ENCODE data around the gene CAT.
"Not testable (repeated sequence)": the region's sequence is repeated elsewhere in the genome, so short reads cannot be mapped to it uniquely, and the experiment has no call there.

Gene CAT

GRCh38 chr11:34424826-34425225 is 13.9 kb upstream of the CAT start:
- not testable (repeated sequence) for H3K4me3 ChIP-seq (ENCODE audit: low read depth, low read length)

DNA sequence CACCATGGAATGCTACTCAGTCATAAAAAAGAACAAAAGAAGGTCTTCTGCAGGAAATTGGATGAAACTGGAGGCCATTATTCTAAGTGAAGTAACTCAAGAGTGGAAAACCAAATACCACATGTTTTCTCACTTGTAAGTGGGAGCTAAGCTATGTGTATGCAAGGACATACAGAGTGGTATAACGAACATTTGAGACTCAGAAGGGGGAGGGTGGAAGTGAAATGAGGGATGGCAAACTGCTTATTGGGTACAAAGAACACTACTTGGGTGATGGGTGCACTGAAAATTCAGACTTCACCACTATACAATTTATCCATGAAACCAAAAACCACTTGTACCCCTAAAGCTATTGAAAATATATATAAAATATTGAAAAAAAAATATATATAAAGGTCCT is 13.4 kb upstream of the CAT start:
- no peak overlapping the region for H3K4me3 ChIP-seq (ENCODE audit: low read depth, low read length)

GRCh38 chr11:34425867-34426266 is 12.9 kb upstream of the CAT start:
- H3K4me3 ChIP-seq (ENCODE audit: low read depth, low read length): no peak overlapping the region

GRCh38 chr11:34426766-34427185 is 12.0 kb upstream of the CAT start:
- no peak overlapping the region for H3K4me3 ChIP-seq (ENCODE audit: low read depth, low read length)

DNA sequence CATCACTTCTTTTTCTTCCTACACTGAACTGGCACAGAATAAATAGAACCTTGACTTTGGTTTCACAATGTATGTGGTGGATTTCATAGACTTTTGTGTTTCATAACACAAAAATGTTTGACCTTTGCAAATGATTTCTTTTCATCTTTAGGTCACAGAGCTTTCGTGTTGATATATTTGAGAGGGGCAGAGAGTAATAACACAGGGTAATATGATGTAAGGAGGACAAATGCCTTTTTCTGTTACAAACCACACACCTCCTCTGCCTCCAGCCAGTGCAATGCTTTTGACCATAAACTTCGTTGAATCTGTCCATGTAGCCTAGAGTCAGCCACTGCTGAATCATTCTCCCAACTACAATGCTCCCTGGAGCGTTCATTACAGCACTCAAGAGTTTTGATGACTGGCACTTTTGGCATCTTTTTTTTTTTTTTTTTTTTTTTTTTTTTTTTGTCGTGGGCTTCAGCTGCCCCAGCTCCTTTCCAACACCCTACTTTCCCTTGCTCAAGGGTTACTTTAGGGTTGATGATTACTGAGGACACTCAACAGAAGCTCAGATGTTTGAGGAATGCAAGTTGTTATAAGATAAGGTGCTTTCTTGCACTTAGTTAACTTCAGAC is 11.4 kb upstream of the CAT start:
- H3K4me3 ChIP-seq (ENCODE audit: low read depth, low read length): no peak overlapping the region

DNA sequence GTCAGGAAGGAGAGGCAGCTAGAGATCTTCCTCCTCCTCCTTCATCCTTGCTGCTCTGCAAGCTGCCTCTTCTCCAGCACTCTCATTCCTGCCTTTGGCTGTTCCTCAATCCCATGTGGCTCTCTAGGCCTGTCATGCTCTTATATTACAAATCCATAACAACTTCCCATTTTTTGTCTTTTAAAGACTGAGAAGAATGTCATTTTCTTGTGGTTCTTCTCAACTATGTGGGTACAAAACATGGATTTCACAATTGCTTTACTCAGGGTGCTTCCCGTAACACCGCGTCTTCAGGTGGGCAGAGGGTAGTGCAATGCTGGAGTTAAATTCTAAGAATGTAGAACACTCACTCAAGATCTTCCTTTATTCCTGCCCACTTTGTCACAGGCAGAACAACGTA is 6.8 kb upstream of the CAT start:
- H3K4me3 ChIP-seq (ENCODE audit: low read depth, low read length): no peak overlapping the region

DNA sequence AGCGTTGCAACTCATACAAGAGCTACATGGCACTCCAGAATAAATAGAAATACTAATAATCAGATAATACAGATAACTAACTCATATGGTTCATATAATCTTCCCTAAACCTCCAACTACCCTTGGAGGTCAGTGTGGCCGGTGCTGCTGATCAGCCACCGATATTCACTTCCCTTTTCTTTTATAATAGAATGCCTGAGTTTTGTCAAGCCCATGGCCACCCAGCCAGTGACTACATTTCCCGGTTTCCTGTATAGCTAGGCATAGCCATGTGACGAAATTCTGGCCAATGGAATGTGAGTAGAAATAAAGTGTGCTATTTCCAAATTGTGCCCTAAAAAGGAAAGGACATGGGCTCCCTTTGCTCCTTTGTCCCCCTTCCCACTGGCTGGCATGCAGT is 5.9 kb upstream of the CAT start:
- H3K4me3 ChIP-seq (ENCODE audit: low read depth, low read length): no peak overlapping the region

- H3K4me3 ChIP-seq (ENCODE audit: low read depth, low read length): no peak overlapping the region
Measured at GRCh38 chr11:34433899-34434298, 4.8 kb upstream of the CAT start.

DNA sequence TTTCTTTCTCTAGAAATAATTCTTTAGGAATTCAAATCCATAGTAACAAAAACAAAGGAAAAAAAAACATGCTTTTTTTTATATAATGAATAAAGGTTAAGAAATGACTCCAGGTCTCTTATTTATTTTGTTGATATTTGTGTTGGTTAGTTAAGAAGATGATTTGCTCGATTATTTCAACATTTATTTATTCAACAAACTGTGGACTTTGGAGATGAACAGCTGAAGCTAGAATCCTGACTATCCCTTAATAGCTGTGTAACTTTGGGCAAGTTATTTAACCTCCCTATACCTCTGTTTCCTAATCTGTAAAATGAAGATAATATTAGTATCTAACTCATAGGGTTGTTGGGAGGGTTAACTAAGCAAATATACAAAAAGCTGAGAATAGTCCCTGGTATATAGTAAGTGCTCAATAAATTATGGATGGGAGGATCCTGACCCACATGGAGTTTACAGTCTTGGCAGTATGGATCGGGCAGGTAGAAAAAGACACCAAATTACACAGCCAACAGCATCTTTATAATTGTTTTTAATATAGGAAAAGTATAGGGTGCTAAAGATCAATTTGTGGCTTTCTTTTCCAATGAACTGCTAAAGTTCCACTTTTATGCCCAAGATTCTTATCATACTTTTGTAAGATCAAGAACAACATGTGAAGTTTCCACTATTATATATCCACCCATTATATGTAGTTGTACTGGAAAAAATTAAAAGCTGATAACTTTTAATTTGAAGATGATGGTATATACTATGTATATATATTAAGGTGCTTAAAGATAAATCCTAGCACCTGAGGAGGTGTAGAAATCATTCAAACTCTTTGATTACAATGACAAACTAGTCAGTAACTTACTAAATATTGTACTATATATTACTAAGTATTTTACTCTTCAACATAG is 1.3 kb upstream of the CAT start:
- H3K4me3 ChIP-seq (ENCODE audit: low read depth, low read length): no peak overlapping the region

- H3K4me3 ChIP-seq (ENCODE audit: low read depth, low read length): no peak overlapping the region
Measured at GRCh38 chr11:34439610-34440198, 970 bp downstream of the CAT start.

DNA sequence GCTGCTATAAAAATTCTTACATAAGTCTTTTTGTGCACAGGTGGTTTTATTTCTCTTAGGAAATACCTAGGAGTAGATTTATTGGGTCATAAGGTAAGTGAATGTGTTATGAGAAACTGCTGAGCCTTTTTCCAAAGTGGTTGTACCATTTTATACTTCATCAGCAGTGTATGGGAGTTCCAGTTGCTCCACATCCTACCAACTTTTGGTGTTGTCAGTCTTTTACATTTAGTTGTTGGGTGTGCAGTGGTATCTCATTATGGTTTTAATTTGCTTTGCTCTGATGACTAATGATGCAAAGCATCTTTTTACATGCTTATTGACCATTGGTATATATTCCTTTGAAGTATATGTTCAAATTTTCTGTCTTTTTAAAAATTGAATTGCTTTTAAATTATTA is 3.1 kb downstream of the CAT start:
- no peak overlapping the region for H3K4me3 ChIP-seq (ENCODE audit: low read depth, low read length)

GRCh38 chr11:34443136-34443535 is 4.4 kb downstream of the CAT start:
- H3K4me3 ChIP-seq (ENCODE audit: low read depth, low read length): no peak overlapping the region

- H3K4me3 ChIP-seq (ENCODE audit: low read depth, low read length): no peak overlapping the region
Measured at GRCh38 chr11:34444428-34444827, 5.7 kb downstream of the CAT start.

- no peak overlapping the region for H3K4me3 ChIP-seq (ENCODE audit: low read depth, low read length)
Measured at GRCh38 chr11:34445956-34446355, 7.2 kb downstream of the CAT start.

DNA sequence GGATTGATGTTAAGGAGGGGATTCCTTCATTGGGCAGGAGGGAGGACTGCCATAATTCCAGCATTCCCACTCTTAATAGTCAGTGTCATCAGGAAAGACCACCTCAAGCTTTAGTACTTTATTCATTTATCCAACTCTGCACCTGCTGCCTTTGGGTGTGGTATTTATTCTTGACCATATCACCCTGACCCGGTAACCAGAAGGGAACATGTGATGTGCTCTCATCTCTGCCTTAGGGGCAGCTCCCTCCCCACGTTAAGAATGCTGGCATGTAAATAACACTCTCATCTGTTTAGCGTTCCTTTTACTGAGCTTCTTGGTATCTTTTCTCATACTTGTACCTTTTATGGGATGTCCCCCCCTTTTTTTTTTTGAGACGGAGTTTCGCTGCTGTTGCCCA is 7.7 kb downstream of the CAT start:
- no peak overlapping the region for H3K4me3 ChIP-seq (ENCODE audit: low read depth, low read length)

DNA sequence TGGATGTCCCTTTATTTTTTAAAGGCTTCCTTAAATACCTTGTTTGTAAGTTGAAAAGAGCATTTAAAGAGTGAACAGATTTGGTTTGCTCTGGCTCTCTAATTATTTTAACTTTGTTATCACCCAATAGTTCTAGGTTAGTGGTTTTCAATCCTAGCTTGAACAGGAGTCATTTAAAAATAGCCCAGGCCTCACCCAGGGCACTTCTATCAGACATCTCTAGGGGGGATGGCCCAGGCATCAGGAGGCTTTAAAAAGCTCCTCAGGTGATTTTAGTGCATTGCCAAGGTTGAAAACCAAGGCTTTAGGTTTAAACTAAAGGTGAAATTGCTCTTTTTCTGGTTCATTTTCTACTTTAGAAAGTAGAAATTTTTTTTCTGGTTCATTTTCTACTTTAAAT is 8.3 kb downstream of the CAT start:
- H3K4me3 ChIP-seq (ENCODE audit: low read depth, low read length): no peak overlapping the region

GRCh38 chr11:34448223-34448994 is 9.7 kb downstream of the CAT start:
- no peak overlapping the region for H3K4me3 ChIP-seq (ENCODE audit: low read depth, low read length)

DNA sequence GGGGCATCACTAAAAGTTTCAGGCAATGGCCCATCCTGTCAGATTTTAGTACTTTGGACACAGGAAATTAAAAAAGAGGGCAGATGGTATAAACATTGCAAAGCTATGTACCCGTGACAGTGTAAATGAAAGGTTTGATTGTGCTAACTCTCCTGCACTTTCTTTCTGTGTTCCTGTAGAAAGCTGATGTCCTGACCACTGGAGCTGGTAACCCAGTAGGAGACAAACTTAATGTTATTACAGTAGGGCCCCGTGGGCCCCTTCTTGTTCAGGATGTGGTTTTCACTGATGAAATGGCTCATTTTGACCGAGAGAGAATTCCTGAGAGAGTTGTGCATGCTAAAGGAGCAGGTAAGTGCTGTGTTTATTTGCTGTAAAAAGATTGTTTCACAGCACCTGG is 10.3 kb downstream of the CAT start:
- H3K4me3 ChIP-seq (ENCODE audit: low read depth, low read length): no peak overlapping the region

DNA sequence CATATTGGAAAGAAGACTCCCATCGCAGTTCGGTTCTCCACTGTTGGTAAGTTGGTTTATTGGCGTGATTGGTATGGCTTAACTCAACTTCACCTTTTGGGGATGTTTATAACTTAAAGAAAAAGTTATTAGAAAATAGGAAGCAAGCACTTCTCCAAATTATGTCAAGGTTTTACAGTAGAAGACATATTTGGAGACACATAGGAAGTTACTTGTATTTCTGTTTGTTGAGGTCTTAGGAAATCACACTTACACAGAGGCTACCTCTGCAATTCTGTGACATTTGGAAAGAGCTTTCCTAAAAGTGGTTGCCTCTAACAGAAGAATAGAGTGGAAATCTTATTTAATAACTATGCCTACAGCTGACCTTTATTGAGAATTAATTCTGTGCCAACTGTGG is 12.3 kb downstream of the CAT start:
- H3K4me3 ChIP-seq (ENCODE audit: low read depth, low read length): no peak overlapping the region

GRCh38 chr11:34454308-34455032 is 15.7 kb downstream of the CAT start:
- H3K4me3 ChIP-seq (ENCODE audit: low read depth, low read length): no peak overlapping the region

DNA sequence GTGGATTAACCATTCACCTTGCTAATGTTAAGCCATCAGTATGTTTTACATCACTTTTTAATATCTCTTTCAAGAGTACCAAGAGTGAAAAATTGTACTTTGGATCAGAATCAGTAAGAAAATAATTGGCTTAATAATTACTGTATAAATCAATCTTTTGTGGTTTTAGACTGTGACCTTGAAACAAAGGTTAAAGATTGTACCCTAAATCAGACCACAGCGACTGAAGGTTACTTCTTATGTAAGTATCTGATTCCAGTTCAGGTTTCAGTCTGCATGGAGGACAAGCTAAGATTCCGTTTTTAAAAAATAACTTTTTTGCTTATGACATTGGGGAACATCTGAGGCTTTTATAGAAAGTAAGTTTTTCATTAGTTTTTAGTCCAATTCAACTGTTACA is 18.9 kb downstream of the CAT start:
- no peak overlapping the region for H3K4me3 ChIP-seq (ENCODE audit: low read depth, low read length)
